Keratinocyte (primary cell): Measurements from ENCODE around the gene ASRGL1. TPM values are rescaled to one million over a fixed set of nuclear protein-coding genes. Genes with fewer than 3 reads are reported as not detected.
"Not testable (repeated sequence)": the region's sequence is repeated elsewhere in the genome, so short reads cannot be mapped to it uniquely, and the experiment has no call there.

Experiments
- DNase-seq: peaks from one replicate; pipeline ENCODE4 v3.0.0-alpha.2; 2011; ENCODE audit warnings: low read depth, missing footprints, low spot score
- FAIRE-seq: peaks from 2 replicates; lab custom pipeline; 2011; peaks lifted over from hg19 to GRCh38; lab: Jason Lieb, UNC
- H2AFZ ChIP-seq: 2 replicates; pipeline ENCODE4 v1.6.0; 2012; ENCODE audit warnings: low read length, control low read depth, inconsistent platforms; ENCODE audit not compliant: control insufficient read depth
- H3K27ac ChIP-seq: 2 replicates; pipeline ENCODE4 v1.5.1; 2011; ENCODE audit warnings: low read length; ENCODE audit not compliant: control insufficient read depth, insufficient read depth
- H3K27me3 ChIP-seq: 3 replicates; pipeline ENCODE4 v1.6.0; 2011; ENCODE audit warnings: low read length; ENCODE audit not compliant: control insufficient read depth, insufficient read depth; ENCODE audit errors: extremely low read depth
- H3K36me3 ChIP-seq, 2 experiments: 2 replicates in 1 of 2; 3 replicates in 1 of 2; pipeline ENCODE4 v1.5.1; 2011; ENCODE audit warnings: low read length in 2 of 2, mild to moderate bottlenecking in 1 of 2; ENCODE audit not compliant: control insufficient read depth in 2 of 2, insufficient read depth in 2 of 2; ENCODE audit errors: extremely low read depth in 1 of 2
- H3K4me1 ChIP-seq: 3 replicates; pipeline ENCODE4 v1.5.1; 2011; ENCODE audit warnings: low read length; ENCODE audit not compliant: control insufficient read depth, insufficient read depth; ENCODE audit errors: extremely low read depth
- H3K4me2 ChIP-seq: 3 replicates; pipeline ENCODE4 v1.6.0; 2011; ENCODE audit warnings: low read depth, low read length; ENCODE audit not compliant: control insufficient read depth, insufficient read depth; ENCODE audit errors: extremely low read depth
- H3K4me3 ChIP-seq, 3 experiments: fragments of 200-600 bp in 1 of 3; sonication (generic) in 1 of 3; 2 replicates in 2 of 3; 3 replicates in 1 of 3; pipeline ENCODE4 v1.5.1; 2011 to 2016; ENCODE audit warnings: low read length in 3 of 3, mild to moderate bottlenecking in 3 of 3, control low read depth in 2 of 3, inconsistent platforms in 1 of 3, low read depth in 1 of 3, mixed read lengths in 1 of 3, mixed run types in 1 of 3, moderate library complexity in 1 of 3; ENCODE audit not compliant: control insufficient read depth in 2 of 3, insufficient read depth in 2 of 3; ENCODE audit errors: extremely low read depth in 1 of 3
- H3K79me2 ChIP-seq: 2 replicates; pipeline ENCODE4 v1.6.0; 2012; ENCODE audit warnings: low read length; ENCODE audit not compliant: control insufficient read depth, insufficient read depth
- H3K9ac ChIP-seq: 3 replicates; pipeline ENCODE4 v1.6.0; 2011; ENCODE audit warnings: low read length; ENCODE audit not compliant: control insufficient read depth, insufficient read depth; ENCODE audit errors: extremely low read depth
- H3K9me1 ChIP-seq: 3 replicates; pipeline ENCODE4 v1.6.0; 2011; ENCODE audit warnings: low read length; ENCODE audit not compliant: control insufficient read depth, insufficient read depth; ENCODE audit errors: extremely low read depth
- H3K9me3 ChIP-seq: 2 replicates; pipeline ENCODE4 v1.5.1; 2012; ENCODE audit warnings: low read depth, low read length; ENCODE audit not compliant: control insufficient read depth
- H4K20me1 ChIP-seq: 3 replicates; pipeline ENCODE4 v1.6.0; 2011; ENCODE audit warnings: low read length; ENCODE audit not compliant: control insufficient read depth, insufficient read depth; ENCODE audit errors: extremely low read depth
- CTCF ChIP-seq, 3 experiments: IDR thresholded peaks in 1 of 3; conservative IDR thresholded peaks in 1 of 3; optimal IDR thresholded peaks in 1 of 3; 2 replicates in 2 of 3; 3 replicates in 1 of 3; pipeline versions ENCODE3 to v1.5.1; 2011; ENCODE audit warnings: low read length in 3 of 3, mild to moderate bottlenecking in 3 of 3, moderate library complexity in 2 of 3, control low read depth in 1 of 3, inconsistent platforms in 1 of 3; ENCODE audit not compliant: insufficient read depth in 2 of 3; ENCODE audit errors: extremely low read depth in 1 of 3
- EZH2 ChIP-seq: IDR thresholded peaks from one replicate; pipeline ENCODE4 v1.6.1; 2012; ENCODE audit warnings: inconsistent platforms, mild to moderate bottlenecking, low read length, moderate library complexity
- dilution Hi-C: fragments of 300-500 bp; cut with MboI; formaldehyde crosslinking; loops from one replicate; pipeline ENCODE4 v1.7.0; 2020; ENCODE audit warnings: low sequenced_read_pairs; ENCODE audit not compliant: extremely low pct_ligation_motif_present
- polyA plus RNA-seq, 5 experiments: library from polyadenylated mRNA; depleted of rRNA in 3 of 5; stranded (reverse) in 3 of 5; stranded (forward) in 1 of 5; unstranded in 1 of 5; fragments of >200 nt; gene quantifications; 1 replicate in 1 of 5; 2 replicates in 3 of 5; 3 replicates in 1 of 5; pipeline versions ENCODE4 v1.2.1 to v1.2.3, GENCODE V29; 2011 to 2012; ENCODE audit warnings: missing spikeins in 2 of 5, low read depth in 1 of 5, low replicate concordance in 1 of 5

Gene ASRGL1
- polyA plus RNA-seq, 1 donor (not counting 4 experiments of a cell fraction or from before 2014, with no cell fraction given) = 0.05 TPM

- Histone ChIP-seq H3K36me3 (no peaks in the 10 kb centered on the region), H4K20me1 (no peaks in the 10 kb centered on the region), H3K9ac (no peak overlapping the region), H2AFZ (no peak overlapping the region), H3K79me2 (no peaks in the 10 kb centered on the region), H3K4me2 (no peak overlapping the region), H3K4me3 (no peak overlapping the region), H3K27ac (no peak overlapping the region), H3K27me3 (no peaks in the 10 kb centered on the region), H3K4me1 (no peaks in the 10 kb centered on the region), H3K9me3 (no peaks in the 10 kb centered on the region), H3K9me1 (no peaks in the 10 kb centered on the region)
- no peak for FAIRE-seq
- dilution Hi-C loops = no loop called here
- TF ChIP-seq CTCF (optimal IDR thresholded peaks at IDR 0.05 in 1 of 3, IDR thresholded peaks at IDR 0.05 in 1 of 3, conservative IDR thresholded peaks at IDR 0.05 in 1 of 3; ENCODE audit: extremely low read depth in 1 of 3, insufficient read depth in 2 of 3, low read length in 3 of 3) (no peak), EZH2 (no peak)
- DNase-seq = no peak
Observed at GRCh38 chr11:62383822-62384221, 46.6 kb downstream of the ASRGL1 start.

DNA sequence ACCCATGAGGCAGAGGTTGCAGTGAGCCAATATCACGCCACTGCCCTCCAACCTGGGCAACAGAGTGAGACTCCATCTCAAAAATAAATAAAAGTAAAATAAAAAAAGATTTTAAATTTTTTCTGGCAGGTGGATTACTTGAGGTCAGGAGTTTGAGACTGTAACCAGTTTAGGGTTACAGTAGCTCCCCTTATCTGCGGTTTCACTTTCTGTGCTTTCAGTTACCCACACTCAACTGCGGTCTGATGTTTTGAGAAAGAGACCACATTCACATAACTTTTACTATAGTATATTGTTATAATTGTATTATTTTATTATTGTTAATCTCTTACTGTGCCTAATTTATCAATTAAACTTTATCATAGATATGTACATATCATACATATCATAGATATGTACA, 48.8 kb downstream of the ASRGL1 start:
- H3K4me1 ChIP-seq, H3K9me1 ChIP-seq, DNase-seq, FAIRE-seq, H3K4me3 ChIP-seq, H3K9me3 ChIP-seq, H4K20me1 ChIP-seq, H2AFZ ChIP-seq, H3K27me3 ChIP-seq, H3K4me2 ChIP-seq, H3K9ac ChIP-seq, dilution Hi-C loops, H3K27ac ChIP-seq, H3K36me3 ChIP-seq, H3K79me2 ChIP-seq: not testable (repeated sequence)

DNA sequence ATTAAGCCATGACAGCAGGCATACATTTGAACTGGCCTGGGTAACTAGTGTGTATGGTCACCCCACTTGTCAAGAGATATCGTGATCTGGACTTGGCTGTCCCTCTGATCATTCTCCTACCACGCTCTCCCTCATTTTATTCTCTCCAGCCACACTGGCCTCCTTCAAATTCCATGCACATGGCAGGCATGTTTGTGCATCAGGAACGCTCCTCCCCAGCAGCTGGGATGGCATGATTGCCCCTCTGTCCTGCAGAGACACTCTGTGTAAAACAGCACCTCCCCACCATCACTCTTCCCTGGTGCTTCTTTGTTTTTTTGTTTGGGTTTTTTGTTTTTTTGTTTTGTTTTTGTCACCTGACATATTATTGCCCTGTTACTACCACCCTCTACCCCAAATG, 50.1 kb downstream of the ASRGL1 start:
- FAIRE-seq = no peak
- no peak for TF ChIP-seq EZH2
- no peak for TF ChIP-seq CTCF (optimal IDR thresholded peaks at IDR 0.05 in 1 of 3, IDR thresholded peaks at IDR 0.05 in 1 of 3, conservative IDR thresholded peaks at IDR 0.05 in 1 of 3; ENCODE audit: extremely low read depth in 1 of 3, insufficient read depth in 2 of 3, low read length in 3 of 3)

More for the DNA sequence above, 50.1 kb downstream of the ASRGL1 start:
- Histone ChIP-seq H3K9me1 (no peaks in the 10 kb centered on the region), H3K79me2 (no peaks in the 10 kb centered on the region), H3K36me3 (no peaks in the 10 kb centered on the region), H3K4me3 (no peak overlapping the region), H3K4me2 (no peak overlapping the region), H3K9me3 (no peaks in the 10 kb centered on the region), H3K4me1 (no peaks in the 10 kb centered on the region), H3K9ac (no peak overlapping the region), H2AFZ (no peak overlapping the region), H3K27ac (no peak overlapping the region), H4K20me1 (no peaks in the 10 kb centered on the region), H3K27me3 (no peaks in the 10 kb centered on the region)
- DNase-seq = no peak
- dilution Hi-C loops = no loop called here
